GM19035 (cell line): Measurements from ENCODE around the gene ATL1.
"Not testable (repeated sequence)": the region's sequence is repeated elsewhere in the genome, so short reads cannot be mapped to it uniquely, and the experiment has no call there.

Experiments used
- ATAC-seq: cut with Tn5 transposase; IDR thresholded peaks from one replicate; pipeline ENCODE4 v1.9.1; 2021; ENCODE audit not compliant: unreplicated experiment

ATL1 gene

GRCh38 chr14:50649691-50650090 lies 89.7 kb downstream of the ATL1 start:
- ATAC-seq: no peak

GRCh38 chr14:50656776-50657175 lies 96.8 kb downstream of the ATL1 start:
- ATAC-seq: no peak

GRCh38 chr14:50657753-50658152 lies 97.8 kb downstream of the ATL1 start:
- no peak for ATAC-seq

GRCh38 chr14:50658203-50658602 lies 98.3 kb downstream of the ATL1 start:
- ATAC-seq: no peak

GRCh38 chr14:50659327-50659974 lies 99.5 kb downstream of the ATL1 start:
- no peak for ATAC-seq

GRCh38 chr14:50664579-50664978 lies 104.6 kb downstream of the ATL1 start:
- not testable (repeated sequence) for ATAC-seq

- not testable (repeated sequence) for ATAC-seq
Measured at GRCh38 chr14:50665300-50665699, 105.4 kb downstream of the ATL1 start.

- no peak for ATAC-seq
Measured at GRCh38 chr14:50666772-50667683, 107.1 kb downstream of the ATL1 start.

GRCh38 chr14:50667684-50667995 lies 107.7 kb downstream of the ATL1 start:
- peak; percentile 42 for ATAC-seq

- ATAC-seq: peak; percentile 61
Measured at GRCh38 chr14:50667996-50668825, 108.3 kb downstream of the ATL1 start, which contains the start of gene SAV1. Gene SAV1 (minus strand): TSS chr14:50668306. CDS start chr14:50667967, 339 bp downstream.

GRCh38 chr14:50668826-50669143 lies 108.8 kb downstream of the ATL1 start:
- ATAC-seq: no peak

- no peak for ATAC-seq
Measured at GRCh38 chr14:50669441-50669986, 109.6 kb downstream of the ATL1 start.

- no peak for ATAC-seq
Measured at GRCh38 chr14:50670196-50670865, 110.4 kb downstream of the ATL1 start.

- ATAC-seq: no peak
Measured at GRCh38 chr14:50670866-50671256, 110.9 kb downstream of the ATL1 start.

GRCh38 chr14:50675597-50675996 lies 115.7 kb downstream of the ATL1 start:
- no peak for ATAC-seq

- no peak for ATAC-seq
Measured at GRCh38 chr14:50676814-50677516, 117.0 kb downstream of the ATL1 start.

- ATAC-seq: no peak
Measured at GRCh38 chr14:50677527-50678063, 117.7 kb downstream of the ATL1 start.

GRCh38 chr14:50678163-50678562 lies 118.2 kb downstream of the ATL1 start:
- no peak for ATAC-seq

- no peak for ATAC-seq
Measured at GRCh38 chr14:50679674-50680073, 119.7 kb downstream of the ATL1 start.
